CD4-positive, alpha-beta T cell (primary cell): ENCODE results near the gene DNAJB13. TPM values are rescaled to one million over a fixed set of nuclear protein-coding genes. Genes with fewer than 3 reads are reported as not detected.

Experiments
- ATAC-seq: fragments of 200-7000 bp; cut with Tn5 transposase; one replicate; pipeline ENCODE4 v1.10.0; 2022; ENCODE audit warnings: mild to moderate bottlenecking; ENCODE audit not compliant: poor library complexity
- CTCF ChIA-PET: fragments of 350-600 bp; sonication (Branson Sonifier 250); formaldehyde crosslinking; loops from one replicate; lab custom pipeline; 2021; ENCODE audit warnings: antibody characterized with exemption, inconsistent platforms; lab: Charles Lee
- POLR2A ChIA-PET: fragments of 350-600 bp; sonication (Branson Sonifier 250); formaldehyde crosslinking; loops from one replicate; lab custom pipeline; 2021; ENCODE audit warnings: antibody characterized with exemption, inconsistent platforms; lab: Charles Lee
- DNase-seq, 14 experiments: peaks; one replicate each; pipeline ENCODE4 v3.0.0-alpha.2; 2013 to 2020; ENCODE audit warnings: mixed read lengths in 2 of 14
- H3K27ac ChIP-seq, 2 donors: one replicate each; pipeline versions ENCODE4 v1.5.1 to v1.7.0; 2013; ENCODE audit warnings: low read length in 2 of 2, low read depth in 1 of 2, mild to moderate bottlenecking in 1 of 2
- H3K27me3 ChIP-seq, 2 experiments: 1 replicate in 1 of 2; 2 replicates in 1 of 2; pipeline versions ENCODE4 v1.6.1 to v1.7.0; 2013; ENCODE audit warnings: low read length in 2 of 2, control low read depth in 1 of 2, mild to moderate bottlenecking in 1 of 2, moderate library complexity in 1 of 2; ENCODE audit not compliant: insufficient read depth in 2 of 2, control insufficient read depth in 1 of 2
- H3K36me3 ChIP-seq: one replicate; pipeline ENCODE4 v1.6.1; 2013; ENCODE audit warnings: low read length, control low read depth; ENCODE audit not compliant: insufficient read depth
- H3K4me1 ChIP-seq: one replicate; pipeline ENCODE4 v1.6.1; 2013; ENCODE audit warnings: low read length, control low read depth; ENCODE audit not compliant: insufficient read depth
- H3K4me3 ChIP-seq: one replicate; pipeline ENCODE4 v1.5.1; 2013; ENCODE audit warnings: mild to moderate bottlenecking, low read length, moderate library complexity
- H3K9me3 ChIP-seq, 2 experiments: 1 replicate in 1 of 2; 2 replicates in 1 of 2; pipeline versions ENCODE4 v1.6.1 to v1.7.0; 2013; ENCODE audit warnings: low read length in 2 of 2, mild to moderate bottlenecking in 2 of 2, control low read depth in 1 of 2, moderate library complexity in 1 of 2; ENCODE audit not compliant: control insufficient read depth in 1 of 2, insufficient read depth in 1 of 2
- H3K27ac Mint-ChIP-seq: one replicate; pipeline ENCODE4 v1.8.0; 2020; ENCODE audit warnings: mixed read lengths
- H3K27me3 Mint-ChIP-seq: one replicate; pipeline ENCODE4 v1.8.0; 2021; ENCODE audit warnings: mixed read lengths
- H3K36me3 Mint-ChIP-seq: one replicate; pipeline ENCODE4 v1.8.0; 2021; ENCODE audit warnings: low read depth, mixed read lengths
- H3K4me1 Mint-ChIP-seq: one replicate; pipeline ENCODE4 v1.8.0; 2021; ENCODE audit warnings: low read depth, mixed read lengths
- H3K4me3 Mint-ChIP-seq: one replicate; pipeline ENCODE4 v1.8.0; 2020; ENCODE audit warnings: mild to moderate bottlenecking, mixed read lengths
- H3K9me3 Mint-ChIP-seq: one replicate; pipeline ENCODE4 v1.8.0; 2020; ENCODE audit warnings: mixed read lengths
- CTCF ChIP-seq: fragments of 200-600 bp; IDR thresholded peaks from one replicate; pipeline ENCODE4 v1.8.0; 2022; ENCODE audit warnings: antibody characterized with exemption, mild to moderate bottlenecking
- intact Hi-C, 2 experiments: fragments of 100-400 bp; cut with DNase I in 1 of 2; cut with micrococcal nuclease in 1 of 2; formaldehyde crosslinking; loops; one replicate each; pipeline versions ENCODE4 v1.15.1 to v1.9.0; 2023 to 2025; cut with DNase I, micrococcal nuclease
- total RNA-seq, 174 experiments: library from RNA in 2 of 174; stranded (reverse) in 2 of 174; gene quantifications; one replicate each; pipeline ENCODE4 v1.2.3 and lab custom pipeline; 2021 to 2026

The DNAJB13 gene
- total RNA-seq, 2 experiments from 2014 or later, result not detected

- H3K4me1 Mint-ChIP-seq, result peaks cover 76% of the 10 kb centered on the region
- peak overlapping the region; percentile 95 for H3K27ac Mint-ChIP-seq
Observed at GRCh38 chr11:73995247-73995646, 44.4 kb downstream of the DNAJB13 start.

GRCh38 chr11:73995731-73996130 lies 44.9 kb downstream of the DNAJB13 start:
- POLR2A ChIA-PET, result interaction anchor here (0.7 to 11.2 kb wide), 16 partner anchors 9 to 424 kb away, joined by 3 to 264 read pairs (median 6); partner anchors contain the start of genes UCP2 and UCP3
- TF ChIP-seq CTCF, result no peak
- peak overlapping the region; percentile 79 for H3K4me3 Mint-ChIP-seq
- intact Hi-C loops, result loop anchor here (1.0 to 5.0 kb wide), 5 partner anchors 10 to 37 kb away; no protein-coding TSS in a partner anchor
- H3K36me3 ChIP-seq, result no peaks in the 10 kb centered on the region
- DNase-seq, result peak in 5 of 14 experiments; percentile 49 to 88 (median 75)
- no peaks in the 10 kb centered on the region for H3K27me3 Mint-ChIP-seq
- no peaks in the 10 kb centered on the region for H3K9me3 Mint-ChIP-seq
- H3K36me3 Mint-ChIP-seq, result no peaks in the 10 kb centered on the region
- CTCF ChIA-PET, result interaction anchor here (1.4 to 4.4 kb wide), 5 partner anchors 9 to 31 kb away, joined by 3 to 22 read pairs (median 5); partner anchors contain the start of gene UCP2
- H3K4me3 ChIP-seq, result peak overlapping the region; percentile 35
- peak overlapping the region; percentile 95 for H3K27ac Mint-ChIP-seq
- H3K27ac ChIP-seq, result peak overlapping the region; percentile 80 to 92
- ATAC-seq, result peak; percentile 79
- H3K4me1 Mint-ChIP-seq, result peaks cover 74% of the 10 kb centered on the region
- no peaks in the 10 kb centered on the region for H3K27me3 ChIP-seq
- no peaks in the 10 kb centered on the region for H3K9me3 ChIP-seq
- peaks cover 54% of the 10 kb centered on the region for H3K4me1 ChIP-seq

More at GRCh38 chr11:73995247-73995646, 44.4 kb downstream of the DNAJB13 start:
- H3K9me3 Mint-ChIP-seq, result no peaks in the 10 kb centered on the region
- H3K36me3 Mint-ChIP-seq, result no peaks in the 10 kb centered on the region
- Histone ChIP-seq H3K4me3 (peak overlapping the region; percentile 35), H3K9me3 (no peaks in the 10 kb centered on the region), H3K36me3 (no peaks in the 10 kb centered on the region), H3K27me3 (no peaks in the 10 kb centered on the region), H3K4me1 (peaks cover 54% of the 10 kb centered on the region), H3K27ac (peak overlapping the region; percentile 80 to 92)
- no peak for TF ChIP-seq CTCF
- POLR2A ChIA-PET, result interaction anchor here (0.7 to 11.2 kb wide), 18 partner anchors 9 to 424 kb away, joined by 3 to 264 read pairs (median 5); partner anchors contain the start of genes MRPL48, UCP2 and UCP3
- CTCF ChIA-PET, result interaction anchor here (1.3 to 4.4 kb wide), 7 partner anchors 10 to 30 kb away, joined by 3 to 22 read pairs (median 4); partner anchors contain the start of gene UCP2
- DNase-seq (peak in 3 of 14 experiments; percentile 86 to 93 (median 89)), ATAC-seq (peak; percentile 79)
- intact Hi-C loops, result loop anchor here (1.0 to 5.0 kb wide), 4 partner anchors 10 to 37 kb away; no protein-coding TSS in a partner anchor
- H3K4me3 Mint-ChIP-seq, result peak overlapping the region; percentile 79
- no peaks in the 10 kb centered on the region for H3K27me3 Mint-ChIP-seq

GRCh38 chr11:73996161-73996747 lies 45.4 kb downstream of the DNAJB13 start:
- Histone ChIP-seq H3K27ac (peak overlapping the region; percentile 80 to 92), H3K4me1 (peaks cover 48% of the 10 kb centered on the region), H3K9me3 (no peaks in the 10 kb centered on the region), H3K36me3 (no peaks in the 10 kb centered on the region), H3K27me3 (no peaks in the 10 kb centered on the region), H3K4me3 (peak overlapping the region; percentile 35)
- Mint-ChIP-seq H3K4me3 (peak overlapping the region; percentile 79), H3K36me3 (no peaks in the 10 kb centered on the region), H3K9me3 (no peaks in the 10 kb centered on the region), H3K27me3 (no peaks in the 10 kb centered on the region), H3K27ac (peak overlapping the region; percentile 95), H3K4me1 (peaks cover 69% of the 10 kb centered on the region)
- DNase-seq (peak in 1 of 14 experiments; percentile 40), ATAC-seq (peak; percentile 4)
- ChIA-PET POLR2A (interaction anchor here (0.7 to 11.2 kb wide), 10 partner anchors 9 to 423 kb away, joined by 3 to 264 read pairs (median 10); partner anchors contain the start of genes UCP2 and UCP3), CTCF (interaction anchor here (1.6 to 4.4 kb wide), 2 partner anchors 9 to 23 kb away, joined by 3 to 22 read pairs; no protein-coding TSS in a partner anchor)
- intact Hi-C loops, result loop anchor here (1.0 to 5.0 kb wide), 2 partner anchors 13 to 36 kb away; no protein-coding TSS in a partner anchor
- no peak for TF ChIP-seq CTCF
